Smooth muscle cell (in vitro differentiated cells): ENCODE measurements around the gene MORC2. TPM values are rescaled to one million over a fixed set of nuclear protein-coding genes. Genes with fewer than 3 reads are reported as not detected.

ENCODE experiments used
- DNase-seq: peaks from one replicate; lab custom pipeline; 2025; ENCODE audit not compliant: unreplicated experiment; lab: John Stamatoyannopoulos, UW
- H2AFZ ChIP-seq: fragments of 200-600 bp; sonication (generic); 2 replicates; pipeline ENCODE4 v1.6.0; 2016; ENCODE audit warnings: antibody characterized with exemption, low read depth, mild to moderate bottlenecking
- H3F3A ChIP-seq: fragments of 200-600 bp; sonication (generic); 2 replicates; pipeline ENCODE4 v1.6.0; 2017; ENCODE audit warnings: antibody characterized with exemption, low read depth
- H3K27ac ChIP-seq: fragments of 200-600 bp; sonication (generic); 2 replicates; pipeline ENCODE4 v1.5.1; 2016; ENCODE audit warnings: low read depth, mild to moderate bottlenecking
- H3K27me3 ChIP-seq: fragments of 200-600 bp; sonication (generic); 2 replicates; pipeline ENCODE4 v1.6.1; 2016; ENCODE audit warnings: low read depth, mild to moderate bottlenecking
- H3K36me3 ChIP-seq: fragments of 200-600 bp; sonication (generic); 2 replicates; pipeline ENCODE4 v1.5.1; 2016; ENCODE audit warnings: low read depth
- H3K4me1 ChIP-seq: fragments of 200-600 bp; sonication (generic); 2 replicates; pipeline ENCODE4 v1.5.1; 2016; ENCODE audit warnings: low read depth
- H3K4me2 ChIP-seq: fragments of 200-600 bp; sonication (generic); 2 replicates; pipeline ENCODE4 v1.6.0; 2016; ENCODE audit warnings: mild to moderate bottlenecking
- H3K4me3 ChIP-seq: fragments of 200-600 bp; sonication (generic); 2 replicates; pipeline ENCODE4 v1.5.1; 2016; ENCODE audit warnings: mild to moderate bottlenecking
- H3K79me2 ChIP-seq: fragments of 200-600 bp; sonication (generic); 2 replicates; pipeline ENCODE4 v1.6.0; 2016; ENCODE audit warnings: low read depth, mild to moderate bottlenecking
- H3K9ac ChIP-seq: fragments of 200-600 bp; sonication (generic); 2 replicates; pipeline ENCODE4 v1.6.0; 2016; ENCODE audit warnings: low read depth
- H3K9me3 ChIP-seq: fragments of 200-600 bp; sonication (generic); replicated peaks from 2 replicates; pipeline ENCODE4 v1.5.1; 2016; ENCODE audit warnings: low read depth
- H4K20me1 ChIP-seq: fragments of 200-600 bp; sonication (generic); 2 replicates; pipeline ENCODE4 v1.6.0; 2016; ENCODE audit warnings: low read depth
- CTCF ChIP-seq: fragments of 200-600 bp; sonication (generic); IDR thresholded peaks from 2 replicates; pipeline ENCODE4 v1.5.1; 2017; ENCODE audit warnings: borderline replicate concordance, mild to moderate bottlenecking, antibody characterized with exemption; ENCODE audit not compliant: insufficient read depth, poor library complexity, severe bottlenecking
- WGBS: methylation state at CpG from one replicate; pipeline ENCODE4 v1.1.7; 2016; ENCODE audit warnings: low lambda C conversion rate; 5-methylcytosine and 5-hydroxymethylcytosine counted together
- polyA plus RNA-seq: library from polyadenylated mRNA; unstranded; fragments of >200 nt; fragmentation: Nextera tagmentation; extraction: Ambion mirVana; gene quantifications from 2 replicates; pipeline ENCODE4 v1.2.1, GENCODE V29; 2016
- total RNA-seq: library from RNA; depleted of rRNA; stranded (reverse); fragments of >200 nt; gene quantifications from 2 replicates; pipeline ENCODE4 v1.2.3, GENCODE V29; 2014

Gene MORC2
- total RNA-seq (21.2 and 42.9 TPM in 2 replicates), polyA plus RNA-seq (21.0 and 22.0 TPM in 2 replicates)

DNA sequence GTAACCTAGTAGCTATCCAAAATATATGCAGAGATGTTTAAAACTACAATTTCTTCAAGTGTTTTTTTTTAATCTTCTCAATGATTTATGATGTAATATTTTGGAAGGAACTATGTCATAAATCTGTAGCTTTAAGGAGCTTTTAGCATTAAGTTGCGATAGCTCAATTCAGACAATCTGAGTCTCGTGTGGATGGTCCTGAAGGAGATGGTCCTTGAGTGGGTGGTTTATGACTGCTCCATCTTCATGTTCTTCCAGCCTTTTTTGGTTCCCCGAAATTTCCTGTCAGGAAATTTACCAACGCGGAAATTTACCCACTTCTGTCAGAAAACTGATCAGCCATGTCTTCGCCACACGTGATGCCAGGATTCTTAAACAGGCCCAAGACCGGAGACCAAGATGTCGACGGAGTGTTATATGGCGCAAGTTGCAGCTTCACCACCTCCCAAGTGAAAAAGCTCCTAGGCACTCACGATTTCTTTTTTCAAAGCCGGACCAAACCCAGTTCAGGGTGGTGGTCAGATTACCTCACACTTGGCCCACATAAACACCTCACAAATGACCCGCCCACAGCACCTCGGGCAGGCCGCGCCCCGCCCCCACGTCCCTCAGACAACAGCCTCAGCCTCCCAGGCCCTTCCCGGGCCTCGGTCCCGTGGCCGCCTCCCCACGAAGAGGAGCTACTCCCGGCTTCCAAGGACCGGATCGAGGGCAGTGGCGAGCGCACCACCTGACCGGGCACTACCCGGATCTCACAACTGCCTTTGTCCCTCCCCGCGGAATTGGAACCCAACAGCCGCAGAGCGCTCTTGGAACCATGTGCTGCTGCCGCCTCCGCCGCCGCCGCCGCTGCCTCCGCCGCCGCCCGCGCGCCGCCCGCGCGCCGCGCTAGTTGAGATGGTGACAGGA lies at the start of gene MORC2:
Gene MORC2 (minus strand): TSS at position 760 of the 909 bp plus-strand sequence. CDS start 885 bp downstream, outside the sequence.
- no peaks in the 10 kb centered on the region for H3K27me3 ChIP-seq
- H2AFZ ChIP-seq, result peak within 1 kb of the TSS; percentile 73
- H3K9ac ChIP-seq, result peak within 1 kb of the TSS; percentile 96
- no peak for TF ChIP-seq CTCF
- H3F3A ChIP-seq, result peaks cover 5% of the 10 kb centered on the region
- no peaks in the 10 kb centered on the region for H3K9me3 ChIP-seq
- WGBS, result 16% methylated on average over 33 of the region's 53 CpGs
- peaks cover 52% of the 10 kb centered on the region for H4K20me1 ChIP-seq
- peak within 1 kb of the TSS; percentile 93 for H3K27ac ChIP-seq
- peaks cover 20% of the 10 kb centered on the region for H3K4me1 ChIP-seq
- H3K4me3 ChIP-seq, result peak within 1 kb of the TSS; percentile 96
- peak within 1 kb of the TSS; percentile 98 for H3K4me2 ChIP-seq
- no peak for DNase-seq
- peaks cover 17% of the 10 kb centered on the region for H3K36me3 ChIP-seq
- H3K79me2 ChIP-seq, result peaks cover 86% of the 10 kb centered on the region

GRCh38 chr22:31005535-31005934 lies 37.0 kb upstream of the MORC2 start:
- Histone ChIP-seq H3K4me2 (no peak overlapping the region), H3K4me1 (no peaks in the 10 kb centered on the region), H3K9ac (no peak overlapping the region), H3K27ac (no peak overlapping the region), H2AFZ (no peak overlapping the region), H3K36me3 (no peaks in the 10 kb centered on the region), H3K27me3 (no peaks in the 10 kb centered on the region), H3K79me2 (no peaks in the 10 kb centered on the region), H3F3A (no peaks in the 10 kb centered on the region), H3K4me3 (no peak overlapping the region), H3K9me3 (no peaks in the 10 kb centered on the region), H4K20me1 (no peaks in the 10 kb centered on the region)
- no peak for TF ChIP-seq CTCF
- DNase-seq, result no peak

DNA sequence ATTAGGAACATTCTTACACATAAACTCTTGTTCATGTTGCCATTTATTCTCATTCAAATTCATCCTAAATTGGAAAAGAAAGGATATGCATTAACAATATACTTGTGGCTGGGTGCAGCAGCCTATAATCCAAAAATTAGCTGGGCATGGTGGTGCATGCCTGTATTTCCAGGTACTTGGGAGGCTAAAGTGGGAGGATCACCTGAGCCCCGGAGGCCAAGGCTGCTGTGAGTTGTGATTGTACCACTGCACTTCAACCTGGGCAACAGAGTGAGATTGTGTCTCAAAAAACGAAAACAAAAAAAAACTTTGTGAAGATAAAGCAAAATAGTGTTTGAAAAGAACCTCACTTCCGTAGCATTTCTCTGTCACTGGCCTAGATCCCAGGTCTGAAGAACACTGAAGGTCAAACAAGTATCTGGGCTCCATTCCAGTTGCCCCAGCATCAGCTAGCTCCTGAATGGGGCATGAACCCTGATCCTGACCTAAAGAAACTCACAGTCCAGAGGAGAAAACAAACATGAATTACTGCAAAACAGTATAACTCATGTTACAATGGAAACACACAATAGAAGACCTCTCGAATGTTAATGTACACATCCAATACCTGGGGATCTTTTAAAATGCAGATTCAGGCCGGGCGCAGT lies 32.7 kb upstream of the MORC2 start:
- no peak for DNase-seq
- no peaks in the 10 kb centered on the region for H3K36me3 ChIP-seq
- H3K9me3 ChIP-seq, result no peaks in the 10 kb centered on the region
- H4K20me1 ChIP-seq, result no peaks in the 10 kb centered on the region
- no peak for TF ChIP-seq CTCF
- H3K79me2 ChIP-seq, result no peaks in the 10 kb centered on the region
- no peak overlapping the region for H2AFZ ChIP-seq
- H3F3A ChIP-seq, result no peaks in the 10 kb centered on the region
- WGBS, result 90% methylated on average over 6 of the region's 6 CpGs
- no peaks in the 10 kb centered on the region for H3K27me3 ChIP-seq
- H3K4me3 ChIP-seq, result no peak overlapping the region
- H3K9ac ChIP-seq, result no peak overlapping the region
- no peak overlapping the region for H3K27ac ChIP-seq
- no peak overlapping the region for H3K4me2 ChIP-seq
- no peaks in the 10 kb centered on the region for H3K4me1 ChIP-seq
